Measurements from ENCODE around the gene RSRC1.
"Not testable (repeated sequence)": the region's sequence is repeated elsewhere in the genome, so short reads cannot be mapped to it uniquely, and the experiment has no call there.

The RSRC1 gene

DNA sequence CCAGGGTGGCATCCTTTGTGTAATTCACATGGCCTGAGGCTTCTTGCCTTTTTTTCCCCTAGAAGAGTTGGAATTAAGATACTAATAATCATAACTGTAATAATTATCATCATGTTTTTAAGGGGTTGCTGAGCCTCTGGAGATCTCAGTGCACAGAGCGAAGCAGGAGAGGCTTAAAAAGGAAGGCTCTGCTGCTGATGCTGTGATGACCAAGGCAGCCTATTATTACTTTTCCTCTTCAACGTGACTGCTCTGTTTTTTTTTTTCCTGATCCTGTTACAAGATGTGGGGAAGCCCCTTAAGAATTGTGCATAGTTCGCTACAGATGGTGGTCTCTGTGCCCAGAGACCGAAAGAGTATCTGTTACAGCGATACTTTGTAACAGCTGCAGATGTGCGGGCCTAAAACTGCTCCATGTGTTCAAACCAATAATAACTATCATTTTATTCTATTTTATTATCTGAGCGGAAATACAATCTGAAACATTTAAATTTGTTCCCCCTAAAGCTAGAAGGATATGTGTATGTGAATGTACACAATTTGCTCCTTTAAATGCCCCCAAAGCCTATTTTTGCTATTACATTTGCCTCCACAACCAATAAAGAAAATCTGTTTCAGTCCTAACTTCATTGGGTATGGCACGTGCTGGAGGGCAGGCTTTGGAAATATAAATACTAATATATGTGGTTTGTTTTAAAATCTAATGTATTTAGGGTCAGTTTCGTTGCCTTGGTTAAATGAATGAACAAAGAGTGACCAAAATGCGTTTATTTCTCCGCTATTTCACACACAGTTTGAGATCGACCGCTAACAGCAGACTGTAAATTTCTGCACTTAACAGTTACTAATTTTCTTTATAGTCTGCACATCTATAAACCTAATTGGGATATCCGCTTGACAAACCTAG is 8.3 kb upstream of the RSRC1 start:
- DNase-seq = no peak

DNA sequence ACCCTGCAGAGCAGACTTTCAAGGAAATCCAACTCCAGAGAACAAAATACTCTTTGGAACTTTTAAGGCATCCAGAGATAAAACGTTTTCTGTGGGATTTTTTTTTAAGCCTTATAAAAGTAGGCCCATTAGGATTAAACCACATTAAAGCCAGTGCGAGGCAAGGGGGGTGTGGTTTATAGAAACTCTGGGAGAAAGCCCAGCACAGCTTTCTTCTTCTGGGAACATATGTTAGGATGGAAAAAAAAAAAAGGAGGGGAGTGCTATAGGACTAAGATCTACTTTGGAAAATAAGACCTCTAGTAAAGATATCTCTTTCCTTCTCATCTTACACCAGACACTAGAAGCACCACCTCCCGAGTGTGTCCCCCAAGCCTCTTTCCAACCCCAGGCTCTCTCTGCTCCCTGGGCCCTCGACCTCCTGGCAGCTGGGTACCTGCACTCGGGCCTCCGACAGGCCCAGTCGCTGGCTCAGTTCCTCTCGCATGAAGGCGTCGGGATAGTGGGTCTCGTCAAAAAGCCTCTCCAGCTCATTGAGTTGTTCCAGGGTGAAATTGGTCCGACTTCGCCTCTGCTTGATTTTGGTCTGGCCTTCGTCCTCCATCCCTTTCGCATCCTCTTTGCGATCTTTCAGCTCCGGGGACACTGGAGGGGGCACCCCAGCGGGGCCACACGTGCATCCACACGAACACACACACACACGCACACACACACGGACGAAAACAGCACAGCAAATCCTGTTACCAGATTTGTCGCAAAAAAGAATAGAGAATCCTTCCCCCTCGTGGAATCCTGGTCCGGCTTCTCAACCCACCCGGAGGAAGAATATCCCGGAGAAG is 7.4 kb upstream of the RSRC1 start:
- no peak for DNase-seq

DNA sequence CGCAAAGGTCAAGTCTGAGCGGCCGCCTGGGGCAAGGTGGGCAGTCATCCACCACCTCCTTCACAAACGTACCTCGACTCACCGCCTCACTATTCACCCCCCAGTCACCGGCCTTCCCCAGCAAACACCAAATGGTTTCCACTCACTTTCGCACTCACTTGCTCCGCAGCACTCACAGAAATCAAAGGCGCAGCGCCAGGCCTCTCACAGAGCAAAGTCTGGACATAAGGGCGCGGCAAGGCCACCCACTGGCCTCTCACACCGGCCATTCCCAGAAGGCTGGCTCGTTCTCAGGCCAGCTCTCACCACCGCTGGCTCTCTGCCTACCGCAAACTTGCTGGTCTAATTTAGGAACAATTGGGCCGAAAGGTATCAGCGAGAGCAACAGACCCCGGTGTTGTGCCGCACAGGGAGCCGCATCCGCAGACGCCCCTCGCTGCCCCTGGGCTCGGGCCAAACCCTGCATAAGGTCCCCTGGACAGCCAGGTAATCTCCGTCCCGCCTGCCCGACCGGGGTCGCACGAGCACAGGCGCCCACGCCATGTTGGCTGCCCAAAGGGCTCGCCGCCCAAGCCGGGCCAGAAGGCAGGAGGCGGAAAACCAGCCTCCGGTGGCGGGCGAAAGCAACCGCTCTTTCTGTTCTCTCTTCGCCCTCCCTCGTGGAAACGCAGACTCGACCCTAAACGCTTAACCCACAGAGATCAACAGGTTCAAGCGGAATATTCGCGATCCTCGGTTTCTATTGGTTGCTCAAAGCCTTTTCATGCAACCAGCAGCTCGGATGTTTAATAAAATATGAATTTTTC is 6.6 kb upstream of the RSRC1 start:
- DNase-seq = no peak

DNA sequence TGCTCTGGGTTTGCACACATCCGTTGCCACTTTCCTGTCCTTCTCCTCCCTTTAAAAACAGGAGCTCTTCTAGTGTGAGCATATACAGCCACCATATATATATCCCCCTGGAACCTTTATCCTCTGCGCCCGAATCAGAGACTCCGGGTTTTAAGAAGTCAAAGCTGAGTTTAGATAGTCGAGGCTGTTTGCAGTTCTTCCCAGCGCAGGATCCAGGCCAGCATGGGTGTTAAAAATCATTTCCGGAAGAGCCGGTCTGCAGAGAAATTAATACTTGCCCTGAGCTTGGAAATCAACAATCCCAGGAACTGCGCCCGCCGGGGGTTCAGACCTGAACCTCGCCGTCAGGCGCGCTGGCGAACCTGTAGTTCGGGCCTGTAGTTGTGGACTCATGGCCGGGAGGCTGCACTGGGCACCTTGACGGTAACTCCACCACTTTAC is 6.0 kb upstream of the RSRC1 start:
- DNase-seq = no peak

DNA sequence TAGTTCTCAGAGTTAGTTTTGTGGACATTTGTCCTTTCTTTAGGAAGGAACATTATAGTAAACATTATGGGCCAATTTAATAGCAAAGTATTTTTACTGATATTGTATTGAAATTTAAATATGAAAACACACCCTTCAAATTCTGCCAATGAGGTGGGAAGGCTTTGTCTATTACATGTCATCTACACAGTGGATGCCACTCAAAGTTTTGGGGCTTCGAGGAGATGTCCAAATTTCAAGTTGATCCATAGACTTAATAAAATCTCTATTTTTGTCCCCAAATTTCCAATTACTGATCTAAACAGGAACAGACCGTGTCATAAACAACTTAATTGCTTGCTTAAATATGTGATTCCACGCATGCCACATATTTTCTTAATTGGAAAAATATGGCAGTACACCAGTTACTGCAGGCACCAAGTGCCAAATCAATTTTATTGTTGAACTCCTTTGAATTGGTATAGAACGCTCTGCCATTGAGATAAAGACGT is 5.4 kb upstream of the RSRC1 start:
- DNase-seq = no peak

DNA sequence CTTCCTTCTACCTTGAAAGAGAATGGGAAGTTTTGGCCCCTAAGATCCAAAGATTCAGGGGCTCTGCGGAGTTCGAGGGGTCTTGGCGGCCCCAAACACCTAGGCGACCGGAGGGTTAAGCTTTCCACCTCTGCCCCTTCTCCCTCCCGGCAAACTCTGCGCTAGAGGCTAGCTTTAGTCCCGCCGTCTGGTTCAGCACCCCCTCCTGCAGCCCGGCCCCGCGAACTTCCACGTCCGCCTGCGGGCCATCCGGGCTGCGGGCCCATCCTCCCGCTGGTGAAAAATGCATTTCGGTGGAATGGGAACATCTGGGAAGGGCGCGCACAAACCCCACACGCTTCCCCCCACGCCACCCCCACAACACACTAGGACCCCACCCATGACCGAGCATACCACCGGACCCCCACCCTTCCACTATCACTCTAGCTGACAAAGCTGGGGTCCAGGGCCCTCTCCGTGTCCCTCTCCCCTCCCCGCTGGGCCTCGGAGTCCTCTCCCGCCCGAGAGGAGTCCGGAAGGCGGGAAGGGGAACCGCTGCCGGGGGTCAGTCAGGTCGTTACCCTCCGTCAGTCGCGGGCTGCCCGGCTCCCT is 4.7 kb upstream of the RSRC1 start:
- DNase-seq = no peak

DNA sequence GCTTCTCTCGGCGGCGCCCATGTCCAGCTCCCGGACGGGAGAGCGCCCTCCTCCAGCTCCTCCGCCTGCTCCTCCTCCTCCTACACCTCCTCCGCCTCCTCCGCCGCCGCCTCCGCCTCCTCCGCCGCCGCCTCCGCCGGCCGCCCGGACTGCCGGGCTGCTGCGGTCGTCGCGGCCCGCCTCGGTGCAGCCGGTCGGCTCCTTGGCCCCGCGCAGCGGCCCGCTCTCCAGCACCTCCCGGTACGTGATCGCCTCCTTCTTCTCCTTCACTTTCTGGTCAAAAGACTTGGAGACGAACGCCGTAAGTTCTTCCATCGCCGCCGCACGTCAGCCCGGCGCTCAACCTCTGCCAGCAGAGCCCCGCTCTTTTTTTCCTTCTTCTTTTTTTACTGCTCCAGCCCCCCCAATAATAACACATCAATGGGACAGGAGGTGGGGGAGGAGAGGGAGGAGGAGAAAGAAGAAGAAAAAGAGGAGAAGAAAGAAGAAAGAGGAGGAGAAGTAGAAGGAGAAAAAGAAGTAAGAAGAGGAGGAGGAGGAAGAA is 4.1 kb upstream of the RSRC1 start:
- no peak for DNase-seq

DNA sequence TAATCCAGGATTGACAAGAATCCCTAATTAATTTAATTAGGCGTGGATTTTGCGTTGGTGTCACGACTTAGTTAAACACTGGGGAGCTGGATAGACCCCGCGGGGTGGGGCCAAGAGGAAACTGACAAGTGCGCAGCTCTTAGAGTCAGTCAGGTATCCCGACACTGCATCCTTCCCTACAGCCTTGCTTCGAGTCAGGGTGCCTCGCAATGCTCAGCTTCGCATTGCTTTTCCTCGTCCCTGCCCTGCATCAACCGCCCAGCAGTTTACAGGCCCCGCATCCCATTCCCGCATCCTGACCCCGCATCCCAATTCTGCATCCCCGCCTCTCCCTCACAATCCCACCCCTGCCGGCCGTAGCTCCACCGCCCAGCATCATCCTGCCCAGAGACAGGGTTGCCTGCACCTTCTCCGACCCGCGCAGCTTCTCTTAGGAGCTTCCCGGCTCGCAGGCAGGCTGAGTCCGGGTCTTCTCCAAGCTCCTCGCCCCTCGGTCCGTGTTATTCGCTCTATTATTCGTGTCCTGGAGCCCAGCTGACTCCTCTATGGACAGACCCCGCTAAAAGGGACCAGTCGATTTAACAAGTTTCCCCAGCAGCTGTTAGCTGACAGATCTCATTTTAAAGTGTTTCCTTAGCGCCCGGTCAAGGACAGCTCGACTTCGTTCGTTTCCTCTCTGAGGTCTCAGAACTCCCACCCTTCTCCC is 3.0 kb upstream of the RSRC1 start:
- no peak for DNase-seq

DNA sequence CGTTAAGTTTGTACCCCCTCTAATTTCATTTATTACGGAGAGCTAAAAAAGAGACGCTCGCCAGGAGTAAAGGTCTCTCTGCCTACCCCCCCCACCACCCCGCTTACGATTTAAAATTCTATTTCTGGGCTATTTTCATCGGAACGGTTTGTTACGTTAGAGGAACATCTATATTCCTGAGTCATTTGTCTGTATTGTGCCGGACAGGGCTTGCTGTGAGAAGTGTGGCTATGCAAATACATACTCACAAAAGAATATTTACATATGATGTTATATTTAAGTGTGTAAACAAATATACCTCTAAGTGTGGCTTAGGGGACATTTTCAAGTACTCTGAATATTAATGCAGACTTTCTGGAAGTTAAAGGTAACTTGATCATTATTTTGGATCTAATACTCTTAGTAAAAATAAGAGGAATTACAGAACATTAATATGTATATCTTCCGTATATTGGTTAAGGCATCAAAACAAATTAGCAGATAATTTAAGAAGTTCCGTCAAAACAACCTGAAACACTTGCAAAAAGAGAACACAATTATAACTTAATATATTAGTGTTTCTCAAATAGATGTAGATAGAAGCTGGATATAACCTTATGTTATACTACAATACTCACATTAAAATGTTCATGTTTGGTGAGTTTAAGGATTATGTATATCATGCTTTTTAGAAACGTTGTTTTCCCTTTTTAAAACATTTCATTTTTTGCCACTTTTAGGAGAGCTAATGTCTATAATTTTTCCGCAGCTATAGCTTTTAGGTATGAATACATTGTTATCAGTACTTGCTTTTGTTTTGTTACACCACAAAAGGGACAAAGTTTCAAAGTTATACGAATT is 2.1 kb upstream of the RSRC1 start:
- DNase-seq = no peak

DNA sequence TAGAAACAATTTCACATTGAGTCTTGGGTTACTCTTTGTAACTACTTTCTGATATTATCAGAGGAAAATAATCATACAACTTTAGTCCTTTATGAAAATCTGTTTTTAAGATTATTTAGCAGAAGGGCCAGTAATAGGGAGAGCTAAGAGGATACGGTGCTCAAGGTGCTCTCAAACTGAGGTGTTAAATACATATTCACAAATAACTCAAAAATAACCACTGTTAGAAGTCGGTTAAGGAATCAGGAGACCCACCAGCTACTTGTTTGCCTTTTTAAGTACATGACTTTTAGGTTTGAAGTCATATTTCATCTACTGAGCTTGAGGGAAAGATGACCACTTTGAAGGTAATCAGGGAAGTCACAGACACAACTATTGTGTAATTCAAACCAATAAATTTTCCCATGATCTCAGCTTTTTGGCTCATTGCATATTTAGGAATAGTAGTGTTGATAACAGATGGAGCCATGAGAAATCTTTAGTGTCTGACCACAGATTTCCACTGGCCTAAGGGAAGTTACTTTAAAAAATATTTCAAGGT is 1.4 kb upstream of the RSRC1 start:
- DNase-seq = no peak

DNA sequence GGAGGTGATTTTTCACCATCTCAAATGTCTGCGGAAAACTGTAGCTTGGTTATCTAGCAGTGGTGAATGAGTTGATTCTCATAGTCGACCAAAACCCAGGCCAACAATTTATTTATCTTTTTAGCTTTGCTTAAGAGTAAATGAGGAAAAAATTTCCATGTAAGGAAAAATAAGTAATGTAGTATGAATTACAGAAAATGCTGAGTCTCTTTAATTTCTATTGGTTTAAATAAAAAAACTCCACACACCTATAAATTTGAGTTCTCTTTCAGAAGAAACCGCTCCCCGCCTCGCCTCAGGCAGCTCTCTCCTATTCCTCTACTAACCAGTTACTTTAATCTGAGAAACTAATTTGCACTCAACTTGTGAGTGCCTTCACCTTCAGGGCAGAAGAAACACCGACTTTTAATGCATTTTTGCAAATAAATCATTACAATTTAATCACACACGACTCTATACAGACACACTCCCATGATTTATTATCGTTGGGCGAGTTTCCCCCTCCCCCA is 540 bp upstream of the RSRC1 start:
- DNase-seq = no peak

DNA sequence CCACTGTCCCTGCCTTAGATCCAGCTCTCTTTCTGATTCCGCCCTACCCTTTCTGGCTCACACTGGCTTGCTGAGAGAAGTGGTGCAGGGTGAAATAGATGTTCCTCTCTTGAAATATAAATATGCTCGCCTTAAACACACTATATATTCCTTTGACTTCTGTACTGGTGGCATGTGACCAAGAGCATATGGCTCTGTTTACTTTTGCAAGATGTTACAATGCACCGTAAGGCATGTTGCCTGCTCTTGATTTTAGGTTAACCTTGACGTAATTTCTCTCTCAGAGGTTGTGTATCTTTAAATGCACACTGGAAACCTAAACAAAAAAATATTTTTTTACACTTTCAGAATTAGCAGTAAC is 749 bp downstream of the RSRC1 start:
- no peak for DNase-seq

DNA sequence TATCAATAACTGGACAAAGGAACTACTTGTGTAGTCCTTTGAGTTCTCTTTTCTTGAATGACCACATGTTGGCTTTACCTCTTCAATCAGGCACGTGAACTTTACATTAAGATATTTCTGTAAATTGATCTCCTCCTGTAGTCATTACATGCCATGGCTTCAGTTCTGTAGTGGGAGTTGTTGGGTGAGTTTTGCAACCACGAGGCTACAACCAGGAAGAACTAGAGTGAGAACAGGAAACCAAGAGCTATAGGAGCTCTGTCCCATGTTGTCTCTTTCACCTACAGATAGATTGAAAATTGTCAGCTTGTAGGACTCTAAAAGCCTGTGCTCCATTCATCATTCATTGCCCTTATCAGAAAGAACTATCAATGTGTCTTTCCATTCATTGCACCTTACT is 2.0 kb downstream of the RSRC1 start:
- DNase-seq = no peak

DNA sequence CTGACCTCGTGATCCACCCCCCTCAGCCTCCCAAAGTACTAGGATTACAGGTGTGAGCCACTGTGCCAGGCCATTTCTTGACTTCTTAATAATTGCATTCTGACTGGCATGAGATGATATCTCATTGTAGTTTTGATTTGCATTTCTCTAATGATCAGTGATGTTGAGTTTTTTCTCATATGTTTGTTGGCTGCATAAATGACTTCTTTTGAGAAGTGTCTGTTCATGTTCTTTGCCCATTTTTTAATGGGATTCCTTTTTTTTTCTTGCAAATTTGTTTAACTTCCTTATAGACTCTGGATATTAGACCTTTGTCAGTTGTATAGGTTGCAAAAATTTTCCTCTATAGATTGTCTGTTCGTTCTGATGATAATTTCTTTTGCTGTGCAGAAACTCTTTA is 3.7 kb downstream of the RSRC1 start:
- DNase-seq = not testable (repeated sequence)

DNA sequence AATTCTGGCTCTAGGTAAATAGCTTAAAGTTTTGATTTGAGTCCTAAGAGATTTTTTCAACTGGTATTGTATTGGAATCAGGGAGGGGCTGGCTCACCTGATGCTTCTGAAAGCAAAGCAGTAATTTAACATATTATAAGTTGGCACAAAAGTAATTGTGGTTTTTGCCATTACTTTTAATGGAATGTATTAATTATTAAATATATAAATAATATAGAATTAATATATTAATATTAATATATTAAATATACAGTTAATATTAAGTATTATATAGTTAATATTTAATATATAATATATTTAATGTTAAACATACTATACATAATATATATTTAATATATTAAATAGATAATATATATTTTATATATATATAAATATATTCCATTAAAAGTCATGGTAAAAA is 10.4 kb downstream of the RSRC1 start:
- DNase-seq = no peak

DNA sequence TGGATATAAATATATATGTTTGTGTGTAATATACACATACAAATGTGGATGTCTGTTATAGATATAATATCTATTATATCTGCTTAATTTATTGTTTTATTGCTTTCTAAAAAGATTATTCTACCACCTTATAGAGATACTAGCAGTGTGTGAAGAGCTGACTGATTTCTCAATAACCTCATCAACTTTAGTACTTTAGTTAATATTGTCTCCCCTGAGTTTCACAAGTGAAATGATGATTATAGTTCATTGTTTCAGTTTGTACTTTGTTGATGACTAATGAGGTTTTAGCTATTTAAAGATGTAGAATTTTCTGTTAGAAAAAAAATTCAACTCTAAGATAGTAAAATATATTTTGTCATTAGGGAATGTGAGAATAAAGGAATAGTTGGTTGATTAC is 11.4 kb downstream of the RSRC1 start:
- no peak for DNase-seq

DNA sequence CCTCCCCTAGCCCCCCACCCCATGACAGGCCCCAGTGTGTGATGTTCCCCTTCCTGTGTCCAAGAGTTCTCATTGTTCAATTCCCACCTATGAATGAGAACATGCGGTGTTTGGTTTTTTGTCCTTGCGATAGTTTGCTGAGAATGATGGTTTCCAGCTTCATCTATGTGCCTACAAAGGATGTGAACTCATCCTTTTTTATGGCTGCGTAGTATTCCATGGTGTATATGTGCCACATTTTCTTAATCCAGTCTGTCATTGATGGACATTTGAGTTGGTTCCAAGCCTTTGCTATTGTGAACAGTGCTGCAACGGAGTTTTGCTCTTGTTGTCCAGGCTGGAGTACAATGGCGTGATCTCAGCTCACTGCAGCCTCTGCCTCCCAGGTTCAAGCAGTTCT is 12.8 kb downstream of the RSRC1 start:
- not testable (repeated sequence) for DNase-seq

DNA sequence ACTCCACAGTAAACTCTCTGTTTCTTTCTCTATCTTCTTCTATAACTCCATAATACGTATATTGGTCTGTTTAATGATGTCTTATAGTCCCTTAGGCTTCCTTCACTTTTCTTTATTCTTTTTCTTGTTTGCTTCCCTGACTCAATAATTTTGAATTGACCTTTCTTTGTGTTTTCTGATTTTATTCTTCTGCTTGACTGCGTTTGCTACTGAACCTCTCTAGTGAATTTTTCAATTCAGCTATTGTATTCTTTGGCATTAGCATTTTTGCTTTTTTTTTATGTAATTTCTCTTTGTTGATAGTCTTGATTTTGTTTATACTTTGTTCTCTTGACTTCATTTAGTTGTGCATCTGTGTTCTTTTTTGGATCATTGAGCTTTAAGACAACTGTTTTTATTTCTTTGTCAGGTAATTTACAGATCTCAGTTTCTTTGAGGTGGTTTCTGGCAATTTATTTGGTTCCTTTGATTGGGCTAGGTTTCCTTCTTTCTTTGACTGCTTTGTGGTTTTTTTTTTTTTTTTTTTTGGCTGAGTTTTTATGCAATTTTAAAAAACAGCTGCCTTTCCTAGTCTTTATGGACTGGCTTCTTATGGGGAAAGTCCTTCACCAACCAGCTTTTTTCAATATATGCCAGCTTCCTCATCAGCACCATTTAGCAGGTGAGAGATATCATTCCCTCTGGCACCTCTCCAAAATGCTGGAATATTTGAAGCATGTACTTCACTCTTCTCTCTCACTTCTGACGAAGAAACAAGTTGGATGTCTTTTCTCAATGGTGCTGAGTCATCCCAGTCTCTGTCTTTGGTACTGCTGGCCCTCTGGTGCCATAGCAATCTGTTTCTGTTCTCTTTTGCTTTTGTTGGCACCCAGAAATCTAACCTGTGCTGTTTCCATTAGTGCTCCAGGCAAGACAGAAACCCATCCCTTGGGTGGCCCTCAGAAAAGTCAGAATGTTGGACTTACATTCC is 17.6 kb downstream of the RSRC1 start:
- DNase-seq = no peak

DNA sequence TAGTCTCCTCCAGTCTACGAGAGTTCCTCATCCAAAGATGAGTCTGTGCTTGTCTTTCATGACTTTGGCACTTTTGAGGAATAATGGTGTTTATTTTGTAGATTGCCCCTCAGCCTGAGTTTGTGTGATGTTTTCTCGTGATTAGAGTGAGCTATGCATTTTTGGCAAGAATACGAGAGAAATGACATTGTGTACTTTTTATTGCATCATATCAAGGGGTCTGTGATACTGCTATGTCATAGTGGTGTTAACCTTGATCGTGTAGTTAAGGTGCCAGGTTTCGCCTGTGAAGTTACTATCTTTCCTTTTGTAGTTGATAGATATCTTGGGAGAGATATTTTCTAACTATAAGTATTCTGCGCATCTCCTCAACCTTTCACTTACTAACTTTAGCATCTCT is 18.9 kb downstream of the RSRC1 start:
- DNase-seq = no peak

Data from T-helper 9 cell (primary cell).